HEK293 (cell line): ENCODE data around the gene CCDC87.

Source experiments
- BCL11B ChIP-seq: fragments of 450-650 bp; formaldehyde crosslinking; IDR thresholded peaks from 2 replicates; pipeline ENCODE4 v1.5.1; 2016; ENCODE audit warnings: low read depth, missing biosample characterization, missing genetic modification characterization
- CTCF ChIP-seq: fragments of 450-650 bp; formaldehyde crosslinking; IDR thresholded peaks from 2 replicates; pipeline ENCODE4 v1.5.1; 2016; ENCODE audit warnings: missing biosample characterization, missing genetic modification characterization
- EGR2 ChIP-seq: fragments of 450-650 bp; formaldehyde crosslinking; IDR thresholded peaks from 2 replicates; pipeline ENCODE4 v1.5.1; 2016; ENCODE audit warnings: low read depth, missing biosample characterization, missing genetic modification characterization
- INSM2 ChIP-seq: fragments of 450-650 bp; formaldehyde crosslinking; IDR thresholded peaks from 2 replicates; pipeline ENCODE4 v1.5.1; 2016; ENCODE audit warnings: missing biosample characterization, missing genetic modification characterization
- KLF1 ChIP-seq: fragments of 450-650 bp; formaldehyde crosslinking; IDR thresholded peaks from 2 replicates; pipeline ENCODE4 v1.5.1; 2016; ENCODE audit warnings: missing biosample characterization, missing genetic modification characterization
- KLF16 ChIP-seq: fragments of 450-650 bp; formaldehyde crosslinking; IDR thresholded peaks from 2 replicates; pipeline ENCODE4 v1.5.1; 2017; ENCODE audit warnings: missing biosample characterization, missing genetic modification characterization
- KLF7 ChIP-seq: fragments of 450-650 bp; formaldehyde crosslinking; IDR thresholded peaks from 2 replicates; pipeline ENCODE4 v1.5.1; 2016; ENCODE audit warnings: missing biosample characterization, missing genetic modification characterization, borderline replicate concordance
- KLF8 ChIP-seq: fragments of 450-650 bp; formaldehyde crosslinking; IDR thresholded peaks from 2 replicates; pipeline ENCODE4 v1.5.1; 2016; ENCODE audit warnings: missing biosample characterization, missing genetic modification characterization
- KLF9 ChIP-seq: fragments of 450-650 bp; formaldehyde crosslinking; IDR thresholded peaks from 2 replicates; pipeline ENCODE4 v1.5.1; 2016; ENCODE audit warnings: missing biosample characterization, missing genetic modification characterization, low read depth
- MZF1 ChIP-seq: fragments of 450-650 bp; formaldehyde crosslinking; IDR thresholded peaks from 2 replicates; pipeline ENCODE4 v1.5.1; 2017; ENCODE audit warnings: missing biosample characterization, missing genetic modification characterization, borderline replicate concordance
- PRDM10 ChIP-seq: fragments of 450-650 bp; formaldehyde crosslinking; IDR thresholded peaks from 2 replicates; pipeline ENCODE4 v1.5.1; 2016; ENCODE audit warnings: missing biosample characterization, missing genetic modification characterization
- SP2 ChIP-seq: fragments of 450-650 bp; formaldehyde crosslinking; IDR thresholded peaks from 2 replicates; pipeline ENCODE4 v1.5.1; 2016; ENCODE audit warnings: missing biosample characterization, missing genetic modification characterization
- WT1 ChIP-seq: fragments of 450-650 bp; formaldehyde crosslinking; IDR thresholded peaks from 2 replicates; pipeline ENCODE4 v1.5.1; 2016; ENCODE audit warnings: missing biosample characterization, missing genetic modification characterization
- YY1 ChIP-seq: fragments of 450-650 bp; formaldehyde crosslinking; IDR thresholded peaks from 2 replicates; pipeline ENCODE4 v1.5.1; 2018; ENCODE audit warnings: missing biosample characterization, missing genetic modification characterization
- ZBTB17 ChIP-seq: fragments of 450-650 bp; formaldehyde crosslinking; IDR thresholded peaks from 2 replicates; pipeline ENCODE4 v1.5.1; 2016; ENCODE audit warnings: missing biosample characterization, missing genetic modification characterization
- ZBTB21 ChIP-seq: fragments of 450-650 bp; formaldehyde crosslinking; IDR thresholded peaks from 2 replicates; pipeline ENCODE4 v1.5.1; 2017; ENCODE audit warnings: missing biosample characterization, missing genetic modification characterization
- ZNF10 ChIP-seq: fragments of 450-650 bp; formaldehyde crosslinking; IDR thresholded peaks from 2 replicates; pipeline ENCODE4 v1.5.1; 2017; ENCODE audit warnings: missing biosample characterization, missing genetic modification characterization
- ZNF114 ChIP-seq: fragments of 450-650 bp; formaldehyde crosslinking; IDR thresholded peaks from 2 replicates; pipeline ENCODE4 v1.5.0; 2017; ENCODE audit warnings: missing biosample characterization, missing genetic modification characterization
- ZNF184 ChIP-seq: fragments of 450-650 bp; IDR thresholded peaks from 2 replicates; pipeline ENCODE4 v1.5.1; 2018; ENCODE audit warnings: missing biosample characterization, mild to moderate bottlenecking, missing genetic modification characterization
- ZNF2 ChIP-seq: fragments of 450-650 bp; formaldehyde crosslinking; IDR thresholded peaks from 2 replicates; pipeline ENCODE4 v1.5.1; 2016; ENCODE audit warnings: missing biosample characterization, missing genetic modification characterization
- ZNF266 ChIP-seq: fragments of 450-650 bp; formaldehyde crosslinking; IDR thresholded peaks from 2 replicates; pipeline ENCODE4 v1.5.1; 2016; ENCODE audit warnings: missing biosample characterization, missing genetic modification characterization, low read depth
- ZNF324 ChIP-seq: fragments of 450-650 bp; formaldehyde crosslinking; IDR thresholded peaks from 2 replicates; pipeline ENCODE4 v1.5.1; 2016; ENCODE audit warnings: missing biosample characterization, missing genetic modification characterization
- ZNF473 ChIP-seq: fragments of 450-650 bp; formaldehyde crosslinking; IDR thresholded peaks from 2 replicates; pipeline ENCODE4 v1.5.1; 2017; ENCODE audit warnings: missing biosample characterization, missing genetic modification characterization
- ZNF664 ChIP-seq: fragments of 450-650 bp; formaldehyde crosslinking; IDR thresholded peaks from 2 replicates; pipeline ENCODE4 v1.5.1; 2016; ENCODE audit warnings: missing biosample characterization, missing genetic modification characterization
- ZNF701 ChIP-seq: fragments of 450-650 bp; formaldehyde crosslinking; IDR thresholded peaks from 2 replicates; pipeline ENCODE4 v1.5.1; 2016; ENCODE audit warnings: missing biosample characterization, missing genetic modification characterization
- ZNF777 ChIP-seq: fragments of 450-650 bp; formaldehyde crosslinking; IDR thresholded peaks from 2 replicates; pipeline ENCODE4 v1.5.1; 2017; ENCODE audit warnings: missing biosample characterization, missing genetic modification characterization, borderline replicate concordance
- ZNF791 ChIP-seq: fragments of 450-650 bp; formaldehyde crosslinking; IDR thresholded peaks from 2 replicates; pipeline ENCODE4 v1.5.1; 2016; ENCODE audit warnings: missing biosample characterization, missing genetic modification characterization
- ZNF843 ChIP-seq: fragments of 450-650 bp; formaldehyde crosslinking; IDR thresholded peaks from 2 replicates; pipeline ENCODE4 v1.5.1; 2016; ENCODE audit warnings: missing biosample characterization, missing genetic modification characterization
- ZSCAN18 ChIP-seq: fragments of 450-650 bp; formaldehyde crosslinking; IDR thresholded peaks from 2 replicates; pipeline ENCODE4 v1.5.1; 2016; ENCODE audit warnings: missing biosample characterization, missing genetic modification characterization
- TF ChIP-seq, protein P1 (sequence below): fragments of 450-650 bp; formaldehyde crosslinking; IDR thresholded peaks from 2 replicates; pipeline ENCODE4 v1.5.1; 2016; ENCODE audit warnings: missing biosample characterization, missing genetic modification characterization

CCDC87 gene

GRCh38 chr11:66638177-66639065 lies 45.6 kb upstream of the CCDC87 start, which contains the start of gene RBM4 (continued):
- TF ChIP-seq, protein P1, sequence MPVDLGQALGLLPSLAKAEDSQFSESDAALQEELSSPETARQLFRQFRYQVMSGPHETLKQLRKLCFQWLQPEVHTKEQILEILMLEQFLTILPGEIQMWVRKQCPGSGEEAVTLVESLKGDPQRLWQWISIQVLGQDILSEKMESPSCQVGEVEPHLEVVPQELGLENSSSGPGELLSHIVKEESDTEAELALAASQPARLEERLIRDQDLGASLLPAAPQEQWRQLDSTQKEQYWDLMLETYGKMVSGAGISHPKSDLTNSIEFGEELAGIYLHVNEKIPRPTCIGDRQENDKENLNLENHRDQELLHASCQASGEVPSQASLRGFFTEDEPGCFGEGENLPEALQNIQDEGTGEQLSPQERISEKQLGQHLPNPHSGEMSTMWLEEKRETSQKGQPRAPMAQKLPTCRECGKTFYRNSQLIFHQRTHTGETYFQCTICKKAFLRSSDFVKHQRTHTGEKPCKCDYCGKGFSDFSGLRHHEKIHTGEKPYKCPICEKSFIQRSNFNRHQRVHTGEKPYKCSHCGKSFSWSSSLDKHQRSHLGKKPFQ (tag by site-specific recombination): peak; percentile 59; the same call in 1 of the 2 replicates
- TF ChIP-seq ZNF324 (tag by site-specific recombination): peak; percentile 57; the same call in 1 of the 2 replicates
- TF ChIP-seq PRDM10 (tag by site-specific recombination): peak; percentile 55; the same call in 1 of the 2 replicates
- peak; percentile 25; the same call in 1 of the 2 replicates for TF ChIP-seq WT1 (tag by site-specific recombination)
- TF ChIP-seq SP2 (tag by site-specific recombination): peak; percentile 92
- TF ChIP-seq MZF1 (tag by site-specific recombination): no peak
- TF ChIP-seq CTCF (tag by site-specific recombination): peak; percentile 84
- peak; percentile 37; the same call in 1 of the 2 replicates for TF ChIP-seq KLF9 (tag by site-specific recombination)
- TF ChIP-seq BCL11B (tag by site-specific recombination): no peak
- TF ChIP-seq ZBTB17 (tag by site-specific recombination): peak; percentile 58
- TF ChIP-seq ZNF2: peak; percentile 51; the same call in 1 of the 2 replicates
- peak; percentile 65; the same call in 1 of the 2 replicates for TF ChIP-seq KLF16 (tag by site-specific recombination)
- TF ChIP-seq ZNF266 (tag by site-specific recombination): no peak
- no peak for TF ChIP-seq ZNF114
- no peak for TF ChIP-seq ZNF791 (tag by site-specific recombination)
- no peak for TF ChIP-seq ZNF184 (tag by site-specific recombination)
- TF ChIP-seq ZNF843 (tag by site-specific recombination): 0 out of 2 replicates have a peak, but pooled peaks have one; percentile 9
- 0 out of 2 replicates have a peak, but pooled peaks have one; percentile 0 for TF ChIP-seq ZBTB21 (tag by site-specific recombination)
- peak; percentile 23 for TF ChIP-seq EGR2 (tag by site-specific recombination)
- 0 out of 2 replicates have a peak, but pooled peaks have one; percentile 9 for TF ChIP-seq ZNF10 (tag by site-specific recombination)
- no peak for TF ChIP-seq ZNF473 (tag by site-specific recombination)
- TF ChIP-seq KLF1 (tag by site-specific recombination): 0 out of 2 replicates have a peak, but pooled peaks have one; percentile 12
- no peak for TF ChIP-seq ZNF664 (tag by site-specific recombination)
- TF ChIP-seq INSM2 (tag by site-specific recombination): peak; percentile 58
- TF ChIP-seq KLF7 (tag by site-specific recombination): 0 out of 2 replicates have a peak, but pooled peaks have one; percentile 38
- TF ChIP-seq KLF8 (tag by site-specific recombination): peak; percentile 56
- peak; percentile 63 for TF ChIP-seq YY1
- TF ChIP-seq ZNF777 (tag by site-specific recombination): no peak
- TF ChIP-seq ZSCAN18 (tag by site-specific recombination): no peak
- no peak for TF ChIP-seq ZNF701 (tag by site-specific recombination)
